WTC11 (cell line): ENCODE results near the gene XCL1. TPM values are rescaled to one million over a fixed set of nuclear protein-coding genes. Genes with fewer than 3 reads are reported as not detected.
A peak's percentile ranks its signal among the peaks of the same experiment; 100 is the strongest.

Source experiments
- ATAC-seq: fragments of 200-7000 bp; cut with Tn5 transposase; 2 replicates; pipeline ENCODE4 v1.10.0; 2021; ENCODE audit warnings: mild to moderate bottlenecking, moderate library complexity
- CTCF ChIA-PET: fragments of 300-600 bp; sonication (Branson Sonifier 250); formaldehyde crosslinking; loops from one replicate; lab custom pipeline; 2021; ENCODE audit warnings: antibody characterized with exemption; lab: Charles Lee
- POLR2A ChIA-PET: fragments of 350-600 bp; sonication (Branson Sonifier 250); formaldehyde crosslinking; loops from one replicate; lab custom pipeline; 2021; ENCODE audit warnings: antibody characterized with exemption; lab: Charles Lee
- DNase-seq: peaks from one replicate; pipeline ENCODE4 v3.0.0; 2021; ENCODE audit warnings: low spot score
- H3K27ac Mint-ChIP-seq: 2 replicates; pipeline ENCODE4 v1.8.0; 2021; ENCODE audit warnings: mixed read lengths
- H3K27me3 Mint-ChIP-seq: 2 replicates; pipeline ENCODE4 v1.8.0; 2021; ENCODE audit warnings: low read depth, mild to moderate bottlenecking, moderate library complexity, mixed read lengths
- H3K36me3 Mint-ChIP-seq: 2 replicates; pipeline ENCODE4 v1.8.0; 2021; ENCODE audit warnings: mixed read lengths
- H3K4me1 Mint-ChIP-seq: 2 replicates; pipeline ENCODE4 v1.8.0; 2022; ENCODE audit warnings: mixed read lengths
- H3K4me3 Mint-ChIP-seq: 2 replicates; pipeline ENCODE4 v1.8.0; 2021; ENCODE audit warnings: mild to moderate bottlenecking, moderate library complexity, mixed read lengths
- H3K9me3 Mint-ChIP-seq: 2 replicates; pipeline ENCODE4 v1.8.0; 2021; ENCODE audit warnings: mixed read lengths
- ATF3 ChIP-seq: sonication (generic); formaldehyde crosslinking; conservative IDR thresholded peaks from 2 replicates; pipeline ENCODE4 v1.8.1; 2022; ENCODE audit warnings: mild to moderate bottlenecking, missing genetic modification reagents
- ATF6 ChIP-seq: sonication (generic); formaldehyde crosslinking; IDR thresholded peaks from 2 replicates; pipeline ENCODE4 v1.8.1; 2023; ENCODE audit warnings: mild to moderate bottlenecking, missing genetic modification reagents
- CBFB ChIP-seq: sonication (generic); formaldehyde crosslinking; IDR thresholded peaks from 2 replicates; pipeline ENCODE4 v1.8.1; 2022; ENCODE audit warnings: mild to moderate bottlenecking, low read depth, missing genetic modification reagents
- E2F4 ChIP-seq: sonication (generic); formaldehyde crosslinking; IDR thresholded peaks from 2 replicates; pipeline ENCODE4 v1.8.1; 2022; ENCODE audit warnings: low read depth, mild to moderate bottlenecking, moderate library complexity, missing genetic modification reagents, borderline replicate concordance
- ELF4 ChIP-seq: sonication (generic); formaldehyde crosslinking; IDR thresholded peaks from 2 replicates; pipeline ENCODE4 v1.8.1; 2022; ENCODE audit warnings: low read depth, mild to moderate bottlenecking, moderate library complexity, missing genetic modification reagents
- HMGA2 ChIP-seq: fragments of 250-450 bp; sonication (Bioruptor Pico); IDR thresholded peaks from 2 replicates; pipeline ENCODE4 v1.4.0; 2021; ENCODE audit warnings: mild to moderate bottlenecking, moderate library complexity
- IRF1 ChIP-seq: sonication (generic); formaldehyde crosslinking; IDR thresholded peaks from 2 replicates; pipeline ENCODE4 v1.8.0; 2023; ENCODE audit warnings: missing genetic modification reagents
- JAZF1 ChIP-seq: fragments of 250-450 bp; sonication (Bioruptor Pico); IDR thresholded peaks from 2 replicates; pipeline ENCODE4 v1.9.0; 2021; ENCODE audit warnings: moderate library complexity, mild to moderate bottlenecking, inconsistent platforms
- RORB ChIP-seq: fragments of 250-450 bp; sonication (Bioruptor Pico); IDR thresholded peaks from 2 replicates; pipeline ENCODE4 v1.9.0; 2021; ENCODE audit warnings: mild to moderate bottlenecking
- SMAD4 ChIP-seq: sonication (generic); formaldehyde crosslinking; IDR thresholded peaks from 2 replicates; pipeline ENCODE4 v1.8.0; 2022; ENCODE audit warnings: mild to moderate bottlenecking, missing genetic modification reagents
- ZNF138 ChIP-seq: sonication (generic); formaldehyde crosslinking; conservative IDR thresholded peaks from 2 replicates; pipeline ENCODE4 v1.8.1; 2022; ENCODE audit warnings: mild to moderate bottlenecking, moderate library complexity, missing genetic modification reagents
- ZNF219 ChIP-seq: sonication (generic); formaldehyde crosslinking; IDR thresholded peaks from 2 replicates; pipeline ENCODE4 v1.8.0; 2023; ENCODE audit warnings: missing genetic modification reagents, mild to moderate bottlenecking, borderline replicate concordance
- ZNF281 ChIP-seq: sonication (generic); formaldehyde crosslinking; IDR thresholded peaks from 2 replicates; pipeline ENCODE4 v1.8.0; 2023; ENCODE audit warnings: mild to moderate bottlenecking, missing genetic modification reagents
- total RNA-seq: library from RNA; stranded (reverse); gene quantifications from 3 replicates; pipeline ENCODE4 v1.2.3, GENCODE V29; 2021
- TF ChIP-seq, protein P1 (sequence below): sonication (generic); formaldehyde crosslinking; IDR thresholded peaks from 2 replicates; pipeline ENCODE4 v1.8.1; 2022; ENCODE audit warnings: mild to moderate bottlenecking, missing genetic modification reagents, moderate library complexity, borderline replicate concordance
- TF ChIP-seq, protein P2 (sequence below): fragments of 250-450 bp; sonication (Bioruptor Pico); IDR thresholded peaks from 2 replicates; pipeline ENCODE4 v1.9.0; 2021; ENCODE audit warnings: mild to moderate bottlenecking, borderline replicate concordance

XCL1 gene
- total RNA-seq, 1 experiment from 2014 or later: 1.1 TPM

DNA sequence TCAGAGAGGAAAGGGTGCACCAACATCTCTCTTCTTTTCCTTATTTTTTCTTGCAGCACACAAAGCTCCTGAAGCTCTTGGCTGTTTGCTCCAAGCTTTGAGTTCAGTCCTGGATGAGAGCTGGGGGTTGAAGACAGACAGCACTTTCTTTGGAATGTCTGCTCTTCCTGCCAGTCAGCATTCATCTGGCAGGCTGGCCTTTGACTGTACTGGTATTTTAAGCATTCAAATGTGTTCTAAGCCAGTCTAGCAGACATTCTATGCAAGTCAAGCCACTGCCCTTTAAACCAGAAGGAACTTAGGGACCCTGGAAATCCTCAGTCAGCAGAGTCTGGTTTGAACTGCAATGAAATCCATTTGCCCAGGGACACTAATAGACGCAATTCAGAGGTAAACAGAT, 45.0 kb downstream of the XCL1 start:
- no peaks in the 10 kb centered on the region for H3K9me3 Mint-ChIP-seq
- no peaks in the 10 kb centered on the region for H3K36me3 Mint-ChIP-seq
- DNase-seq: no peak
- peaks cover 6% of the 10 kb centered on the region; the same call in 1 of the 2 replicates for H3K4me1 Mint-ChIP-seq
- ChIA-PET POLR2A (no interaction called here), CTCF (interaction anchor here (1.0 to 1.4 kb wide), 3 partner anchors 11 to 18 kb away, joined by 4 to 6 read pairs (median 4); no protein-coding TSS in a partner anchor)
- peak; percentile 76 for ATAC-seq
- H3K27me3 Mint-ChIP-seq: no peaks in the 10 kb centered on the region
- H3K27ac Mint-ChIP-seq: no peak overlapping the region
- TF ChIP-seq ZNF219 (CRISPR knock-in tag): no peak
- no peak for TF ChIP-seq ZNF138 (CRISPR knock-in tag)
- no peak for TF ChIP-seq ZNF281
- TF ChIP-seq, protein P1, sequence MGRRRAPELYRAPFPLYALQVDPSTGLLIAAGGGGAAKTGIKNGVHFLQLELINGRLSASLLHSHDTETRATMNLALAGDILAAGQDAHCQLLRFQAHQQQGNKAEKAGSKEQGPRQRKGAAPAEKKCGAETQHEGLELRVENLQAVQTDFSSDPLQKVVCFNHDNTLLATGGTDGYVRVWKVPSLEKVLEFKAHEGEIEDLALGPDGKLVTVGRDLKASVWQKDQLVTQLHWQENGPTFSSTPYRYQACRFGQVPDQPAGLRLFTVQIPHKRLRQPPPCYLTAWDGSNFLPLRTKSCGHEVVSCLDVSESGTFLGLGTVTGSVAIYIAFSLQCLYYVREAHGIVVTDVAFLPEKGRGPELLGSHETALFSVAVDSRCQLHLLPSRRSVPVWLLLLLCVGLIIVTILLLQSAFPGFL (CRISPR knock-in tag): no peak
- TF ChIP-seq ELF4 (CRISPR knock-in tag): no peak
- no peak for TF ChIP-seq IRF1 (CRISPR knock-in tag)
- no peak for TF ChIP-seq ATF3 (CRISPR knock-in tag)
- TF ChIP-seq E2F4 (CRISPR knock-in tag): no peak
- no peak for TF ChIP-seq CBFB
- TF ChIP-seq, protein P2, sequence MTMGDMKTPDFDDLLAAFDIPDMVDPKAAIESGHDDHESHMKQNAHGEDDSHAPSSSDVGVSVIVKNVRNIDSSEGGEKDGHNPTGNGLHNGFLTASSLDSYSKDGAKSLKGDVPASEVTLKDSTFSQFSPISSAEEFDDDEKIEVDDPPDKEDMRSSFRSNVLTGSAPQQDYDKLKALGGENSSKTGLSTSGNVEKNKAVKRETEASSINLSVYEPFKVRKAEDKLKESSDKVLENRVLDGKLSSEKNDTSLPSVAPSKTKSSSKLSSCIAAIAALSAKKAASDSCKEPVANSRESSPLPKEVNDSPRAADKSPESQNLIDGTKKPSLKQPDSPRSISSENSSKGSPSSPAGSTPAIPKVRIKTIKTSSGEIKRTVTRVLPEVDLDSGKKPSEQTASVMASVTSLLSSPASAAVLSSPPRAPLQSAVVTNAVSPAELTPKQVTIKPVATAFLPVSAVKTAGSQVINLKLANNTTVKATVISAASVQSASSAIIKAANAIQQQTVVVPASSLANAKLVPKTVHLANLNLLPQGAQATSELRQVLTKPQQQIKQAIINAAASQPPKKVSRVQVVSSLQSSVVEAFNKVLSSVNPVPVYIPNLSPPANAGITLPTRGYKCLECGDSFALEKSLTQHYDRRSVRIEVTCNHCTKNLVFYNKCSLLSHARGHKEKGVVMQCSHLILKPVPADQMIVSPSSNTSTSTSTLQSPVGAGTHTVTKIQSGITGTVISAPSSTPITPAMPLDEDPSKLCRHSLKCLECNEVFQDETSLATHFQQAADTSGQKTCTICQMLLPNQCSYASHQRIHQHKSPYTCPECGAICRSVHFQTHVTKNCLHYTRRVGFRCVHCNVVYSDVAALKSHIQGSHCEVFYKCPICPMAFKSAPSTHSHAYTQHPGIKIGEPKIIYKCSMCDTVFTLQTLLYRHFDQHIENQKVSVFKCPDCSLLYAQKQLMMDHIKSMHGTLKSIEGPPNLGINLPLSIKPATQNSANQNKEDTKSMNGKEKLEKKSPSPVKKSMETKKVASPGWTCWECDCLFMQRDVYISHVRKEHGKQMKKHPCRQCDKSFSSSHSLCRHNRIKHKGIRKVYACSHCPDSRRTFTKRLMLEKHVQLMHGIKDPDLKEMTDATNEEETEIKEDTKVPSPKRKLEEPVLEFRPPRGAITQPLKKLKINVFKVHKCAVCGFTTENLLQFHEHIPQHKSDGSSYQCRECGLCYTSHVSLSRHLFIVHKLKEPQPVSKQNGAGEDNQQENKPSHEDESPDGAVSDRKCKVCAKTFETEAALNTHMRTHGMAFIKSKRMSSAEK: no peak
- no peak for TF ChIP-seq RORB (CRISPR knock-in tag)
- no peak for TF ChIP-seq ATF6 (CRISPR knock-in tag)
- TF ChIP-seq HMGA2 (CRISPR knock-in tag): no peak
- TF ChIP-seq JAZF1 (CRISPR knock-in tag): no peak
- no peak for TF ChIP-seq SMAD4 (CRISPR knock-in tag)
- TF ChIP-seq, all 79 proteins: peak for 0
- H3K4me3 Mint-ChIP-seq: no peak overlapping the region
